BJ (cell line): ENCODE measurements around the gene PIK3CA. TPM values are rescaled to one million over a fixed set of nuclear protein-coding genes. Genes with fewer than 3 reads are reported as not detected.
"Not testable (repeated sequence)": the region's sequence is repeated elsewhere in the genome, so short reads cannot be mapped to it uniquely, and the experiment has no call there.

Experiments used
- CTCF ChIA-PET: fragments of 350-600 bp; formaldehyde crosslinking; extraction: SDS; loops from one replicate; lab custom pipeline; 2021; ENCODE audit warnings: antibody characterized with exemption, inconsistent platforms; lab: Yijun Ruan, JAX
- POLR2A ChIA-PET: fragments of 300-600 bp; sonication (Branson Sonifier 250); formaldehyde crosslinking; extraction: SDS; loops from one replicate; lab custom pipeline; 2021; ENCODE audit warnings: antibody characterized with exemption; lab: Charles Lee
- DNase-seq: peaks from one replicate; pipeline ENCODE4 v3.0.0-alpha.2; 2011; ENCODE audit warnings: low read depth
- H3K27me3 ChIP-seq: 2 replicates; pipeline ENCODE4 v1.6.0; 2011; ENCODE audit warnings: low read length; ENCODE audit not compliant: control insufficient read depth, insufficient read depth
- H3K36me3 ChIP-seq: 2 replicates; pipeline ENCODE4 v1.5.1; 2011; ENCODE audit warnings: low read length; ENCODE audit not compliant: control insufficient read depth, insufficient read depth
- H3K4me3 ChIP-seq: 2 replicates; pipeline ENCODE4 v1.5.1; 2011; ENCODE audit warnings: low read depth, mild to moderate bottlenecking, control low read depth, low read length
- polyA plus RNA-seq: library from polyadenylated mRNA; depleted of rRNA; stranded (reverse); fragments of >200 nt; gene quantifications from 2 replicates; pipeline ENCODE4 v1.2.3, GENCODE V29; 2011
- TF ChIP-seq, protein P1 (sequence below): IDR thresholded peaks from 2 replicates; pipeline ENCODE4 v1.5.1; 2011; ENCODE audit warnings: low read depth, mild to moderate bottlenecking, control low read depth, inconsistent platforms, low read length, moderate library complexity; ENCODE audit not compliant: insufficient read depth

Gene PIK3CA
- polyA plus RNA-seq, 1 experiment = 5.5 TPM

DNA sequence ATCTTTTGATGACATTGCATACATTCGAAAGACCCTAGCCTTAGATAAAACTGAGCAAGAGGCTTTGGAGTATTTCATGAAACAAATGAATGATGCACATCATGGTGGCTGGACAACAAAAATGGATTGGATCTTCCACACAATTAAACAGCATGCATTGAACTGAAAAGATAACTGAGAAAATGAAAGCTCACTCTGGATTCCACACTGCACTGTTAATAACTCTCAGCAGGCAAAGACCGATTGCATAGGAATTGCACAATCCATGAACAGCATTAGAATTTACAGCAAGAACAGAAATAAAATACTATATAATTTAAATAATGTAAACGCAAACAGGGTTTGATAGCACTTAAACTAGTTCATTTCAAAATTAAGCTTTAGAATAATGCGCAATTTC is 86.0 kb downstream of the PIK3CA start:
- peaks cover 2% of the 10 kb centered on the region; the same call in 1 of the 2 replicates for H3K36me3 ChIP-seq
- no peak overlapping the region for H3K4me3 ChIP-seq
- POLR2A ChIA-PET = no interaction called here
- CTCF ChIA-PET = no interaction called here
- no peaks in the 10 kb centered on the region for H3K27me3 ChIP-seq
- TF ChIP-seq, protein P1, sequence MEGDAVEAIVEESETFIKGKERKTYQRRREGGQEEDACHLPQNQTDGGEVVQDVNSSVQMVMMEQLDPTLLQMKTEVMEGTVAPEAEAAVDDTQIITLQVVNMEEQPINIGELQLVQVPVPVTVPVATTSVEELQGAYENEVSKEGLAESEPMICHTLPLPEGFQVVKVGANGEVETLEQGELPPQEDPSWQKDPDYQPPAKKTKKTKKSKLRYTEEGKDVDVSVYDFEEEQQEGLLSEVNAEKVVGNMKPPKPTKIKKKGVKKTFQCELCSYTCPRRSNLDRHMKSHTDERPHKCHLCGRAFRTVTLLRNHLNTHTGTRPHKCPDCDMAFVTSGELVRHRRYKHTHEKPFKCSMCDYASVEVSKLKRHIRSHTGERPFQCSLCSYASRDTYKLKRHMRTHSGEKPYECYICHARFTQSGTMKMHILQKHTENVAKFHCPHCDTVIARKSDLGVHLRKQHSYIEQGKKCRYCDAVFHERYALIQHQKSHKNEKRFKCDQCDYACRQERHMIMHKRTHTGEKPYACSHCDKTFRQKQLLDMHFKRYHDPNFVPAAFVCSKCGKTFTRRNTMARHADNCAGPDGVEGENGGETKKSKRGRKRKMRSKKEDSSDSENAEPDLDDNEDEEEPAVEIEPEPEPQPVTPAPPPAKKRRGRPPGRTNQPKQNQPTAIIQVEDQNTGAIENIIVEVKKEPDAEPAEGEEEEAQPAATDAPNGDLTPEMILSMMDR = no peak
- no peak for DNase-seq

DNA sequence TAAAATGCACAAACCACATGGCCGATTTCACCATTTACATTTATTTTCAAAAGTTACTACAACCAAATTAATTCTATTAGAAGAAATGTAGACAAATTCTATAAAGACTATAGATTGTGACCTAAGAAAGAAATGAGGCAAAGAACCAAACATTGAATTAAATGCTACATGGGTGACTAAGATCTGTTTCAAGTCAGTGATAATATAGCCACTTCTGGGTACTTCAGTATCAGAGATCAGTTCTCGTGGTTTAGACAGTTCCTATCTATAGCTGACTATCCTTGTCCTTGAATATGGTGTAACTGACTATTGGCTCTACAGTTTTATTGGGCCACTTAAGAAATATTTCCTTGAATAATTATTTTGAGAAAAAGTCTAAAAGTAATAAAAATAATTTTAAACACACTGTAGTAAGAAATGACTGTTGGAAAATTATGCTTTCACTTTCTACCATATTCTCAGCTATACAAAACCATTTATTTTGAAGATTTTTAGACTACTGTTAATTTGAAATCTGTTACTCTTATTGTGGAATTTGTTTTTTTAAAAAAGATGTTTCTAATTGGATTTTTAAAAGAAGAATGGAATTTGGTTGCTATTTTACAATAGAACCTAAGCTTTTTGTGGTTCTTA is 88.6 kb downstream of the PIK3CA start:
- no peak for DNase-seq
- H3K27me3 ChIP-seq = no peaks in the 10 kb centered on the region
- no peaks in the 10 kb centered on the region for H3K36me3 ChIP-seq
- CTCF ChIA-PET = no interaction called here
- TF ChIP-seq, protein P1 = no peak
- POLR2A ChIA-PET = no interaction called here
- no peak overlapping the region for H3K4me3 ChIP-seq

DNA sequence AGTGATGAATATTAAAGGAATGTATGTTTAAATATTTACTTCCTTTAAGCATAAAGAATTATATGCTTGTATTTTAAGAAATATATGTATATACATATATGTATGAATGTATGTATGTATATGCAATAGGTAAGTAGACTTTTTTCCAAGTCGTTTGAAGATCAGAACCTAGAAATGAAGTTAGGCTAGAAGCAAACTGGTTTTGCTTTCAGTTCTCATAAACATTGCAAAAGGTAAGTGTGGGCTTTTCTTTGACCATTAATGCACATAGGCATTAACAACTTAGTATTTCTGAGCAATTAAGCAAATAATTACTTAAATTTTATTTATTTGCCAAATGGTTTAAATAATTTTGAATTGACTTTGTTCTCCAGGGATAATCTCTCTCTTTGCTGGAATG is 92.1 kb downstream of the PIK3CA start:
- POLR2A ChIA-PET, DNase-seq, H3K27me3 ChIP-seq, H3K36me3 ChIP-seq, H3K4me3 ChIP-seq, CTCF ChIA-PET: not testable (repeated sequence)

DNA sequence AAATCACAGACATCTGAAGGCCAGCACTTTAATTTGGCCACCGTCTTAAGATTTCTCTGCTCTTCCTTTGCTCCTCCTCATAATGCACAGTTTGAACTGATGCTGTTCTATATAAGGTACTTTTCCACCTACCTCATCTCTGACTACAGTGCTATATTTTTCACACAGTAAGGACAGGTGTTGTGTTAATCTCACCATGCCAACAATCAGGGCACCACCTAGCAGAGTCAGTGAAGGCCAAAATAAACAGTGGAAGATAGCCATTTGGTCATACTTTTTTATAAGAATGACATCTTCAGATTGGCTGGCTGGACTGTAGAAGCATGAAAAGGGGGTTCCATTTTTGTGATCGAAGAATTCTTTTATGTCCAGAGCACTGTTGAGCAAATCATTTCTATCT is 94.7 kb downstream of the PIK3CA start:
- H3K36me3 ChIP-seq, DNase-seq, POLR2A ChIA-PET, H3K4me3 ChIP-seq, CTCF ChIA-PET, H3K27me3 ChIP-seq: not testable (repeated sequence)

DNA sequence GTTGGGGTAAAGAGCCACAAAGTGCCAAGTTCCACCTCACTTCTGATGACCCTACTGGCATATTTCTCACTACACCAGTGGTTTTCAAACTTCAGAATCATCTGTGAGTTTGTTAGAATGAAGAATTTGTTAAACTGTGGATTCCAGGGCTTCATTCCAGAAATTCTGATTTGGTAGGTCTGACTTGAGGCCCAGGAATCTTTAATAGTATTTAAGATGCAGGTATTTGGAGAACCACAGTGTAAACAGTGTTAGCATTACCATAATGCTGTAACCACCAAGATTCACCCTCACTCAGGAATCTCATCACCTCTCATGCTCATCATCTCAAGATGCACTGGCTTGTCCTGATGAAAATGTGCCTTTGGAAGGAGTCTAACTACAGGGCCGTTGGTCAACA is 96.7 kb downstream of the PIK3CA start:
- no peak for DNase-seq
- no peaks in the 10 kb centered on the region for H3K27me3 ChIP-seq
- POLR2A ChIA-PET = no interaction called here
- TF ChIP-seq, protein P1 = no peak
- H3K36me3 ChIP-seq = no peaks in the 10 kb centered on the region
- CTCF ChIA-PET = interaction anchor here (0.6 to 1.5 kb wide), 2 partner anchors 9 to 32 kb away, joined by 3 read pairs; no protein-coding TSS in a partner anchor
- H3K4me3 ChIP-seq = no peak overlapping the region

- CTCF ChIA-PET = interaction anchor here (1.4 kb wide), 1 partner anchor 8 kb away, joined by 3 read pairs; no protein-coding TSS in a partner anchor
- POLR2A ChIA-PET = no interaction called here
- TF ChIP-seq, protein P1 = no peak
- H3K4me3 ChIP-seq = no peak overlapping the region
- H3K36me3 ChIP-seq = peaks cover 1% of the 10 kb centered on the region; the same call in 1 of the 2 replicates
- H3K27me3 ChIP-seq = no peaks in the 10 kb centered on the region
- DNase-seq = no peak
Measured at GRCh38 chr3:179247289-179248015, 99.3 kb downstream of the PIK3CA start.
